HCT116 (cell line): Measurements from ENCODE around the gene SPR. TPM values are rescaled to one million over a fixed set of nuclear protein-coding genes. Genes with fewer than 3 reads are reported as not detected.

ENCODE experiments used
- ATAC-seq: fragments of 200-7000 bp; cut with Tn5 transposase; 2 replicates; pipeline ENCODE4 v1.9.1; 2020; ENCODE audit warnings: mild to moderate bottlenecking, moderate library complexity
- BruUV-seq: library from RNA; stranded (reverse); fragments of 400-500 nt; replicated peaks from 2 replicates; lab custom pipeline; 2021; lab: Mats Ljungman, UMichigan
- CTCF ChIA-PET: fragments of 300-600 bp; sonication (Branson Sonifier 250); formaldehyde crosslinking; loops from one replicate; lab custom pipeline; 2021; ENCODE audit warnings: antibody characterized with exemption; lab: Charles Lee
- POLR2A ChIA-PET: fragments of 300-600, 350-600 bp; sonication (Branson Sonifier 250); formaldehyde crosslinking; loops from one replicate; lab custom pipeline; 2021; ENCODE audit warnings: antibody characterized with exemption; lab: Charles Lee
- RAD21 ChIA-PET, 2 experiments: fragments of 300-600 bp; sonication (Branson Sonifier 250); formaldehyde crosslinking; loops; one replicate each; lab custom pipeline; 2023; ENCODE audit warnings: low total read pairs in 2 of 2; ENCODE audit not compliant: uncharacterized antibody in 2 of 2, unreplicated experiment in 2 of 2, low non-redundant PET in 1 of 2; lab: Charles Lee
- DNase-seq: peaks from one replicate; pipeline ENCODE4 v3.0.0-alpha.2; 2010; ENCODE audit warnings: low read depth, low spot score
- H2AFZ ChIP-seq: fragments of 200-600 bp; shearing (Covaris generic), sonication (generic); 2 replicates; pipeline ENCODE4 v1.6.1; 2017; ENCODE audit warnings: low read depth, mixed run types, mixed read lengths, antibody characterized with exemption, low read length; ENCODE audit not compliant: poor library complexity, severe bottlenecking
- H3K27ac ChIP-seq: 2 replicates; pipeline ENCODE4 v1.5.1; 2012; ENCODE audit warnings: low read depth, low read length
- H3K27me3 ChIP-seq: fragments of 200-600 bp; sonication (generic); 2 replicates; pipeline ENCODE4 v1.6.1; 2016; ENCODE audit warnings: mixed run types, low read length, mixed read lengths; ENCODE audit not compliant: insufficient read depth
- H3K36me3 ChIP-seq, 2 experiments: fragments of 200-500 bp in 1 of 2; fragments of 200-600 bp in 1 of 2; sonication (Bioruptor generic) in 1 of 2; sonication (generic) in 1 of 2; 2 replicates each; pipeline versions ENCODE4 v1.5.1 to v1.6.1; 2014 to 2016; ENCODE audit warnings: low read length in 2 of 2, inconsistent platforms in 1 of 2, mixed read lengths in 1 of 2, mixed run types in 1 of 2; ENCODE audit not compliant: insufficient read depth in 2 of 2, control insufficient read depth in 1 of 2
- H3K4me1 ChIP-seq, 2 experiments: fragments of 200-600 bp in 1 of 2; sonication (generic) in 1 of 2; 2 replicates each; pipeline versions ENCODE4 v1.5.1 to v1.6.1; 2012 to 2017; ENCODE audit warnings: low read length in 2 of 2, inconsistent platforms in 1 of 2, mild to moderate bottlenecking in 1 of 2, mixed read lengths in 1 of 2, mixed run types in 1 of 2, moderate library complexity in 1 of 2; ENCODE audit not compliant: insufficient read depth in 2 of 2, control insufficient read depth in 1 of 2
- H3K4me2 ChIP-seq: fragments of 200-600 bp; sonication (generic); 2 replicates; pipeline ENCODE4 v1.6.1; 2017; ENCODE audit warnings: mixed run types, low read length, mixed read lengths
- H3K4me3 ChIP-seq, 2 experiments: fragments of 200-600 bp in 1 of 2; sonication (generic) in 1 of 2; replicated peaks in 1 of 2; 2 replicates each; pipeline ENCODE4 v1.5.1; 2011 to 2016; ENCODE audit warnings: low read length in 2 of 2, control low read depth in 1 of 2, low read depth in 1 of 2, mild to moderate bottlenecking in 1 of 2, mixed read lengths in 1 of 2, mixed run types in 1 of 2
- H3K79me2 ChIP-seq: fragments of 200-600 bp; sonication (generic); 2 replicates; pipeline ENCODE4 v1.6.1; 2017; ENCODE audit warnings: mild to moderate bottlenecking, mixed run types, low read length, moderate library complexity, mixed read lengths; ENCODE audit not compliant: insufficient read depth
- H3K9ac ChIP-seq: fragments of 200-600 bp; sonication (generic); 2 replicates; pipeline ENCODE4 v1.6.1; 2016; ENCODE audit warnings: low read length, mixed read lengths
- H3K9me2 ChIP-seq: fragments of 200-600 bp; sonication (generic), shearing (Covaris generic); 2 replicates; pipeline ENCODE4 v1.6.1; 2017; ENCODE audit warnings: mixed run types, mild to moderate bottlenecking, moderate library complexity; ENCODE audit not compliant: insufficient read depth
- H3K9me3 ChIP-seq, 2 experiments: fragments of 200-500 bp in 1 of 2; fragments of 200-600 bp in 1 of 2; sonication (Bioruptor generic) in 1 of 2; sonication (generic) in 1 of 2; 2 replicates each; pipeline ENCODE4 v1.6.1; 2014 to 2017; ENCODE audit warnings: low read length in 2 of 2, mixed read lengths in 2 of 2, inconsistent platforms in 1 of 2, low read depth in 1 of 2, mild to moderate bottlenecking in 1 of 2, mixed run types in 1 of 2, moderate library complexity in 1 of 2; ENCODE audit not compliant: control insufficient read depth in 1 of 2, insufficient read depth in 1 of 2
- H4K20me1 ChIP-seq: fragments of 200-600 bp; sonication (generic), shearing (Covaris generic); 2 replicates; pipeline ENCODE4 v1.6.1; 2017; ENCODE audit warnings: mixed run types, mild to moderate bottlenecking, moderate library complexity; ENCODE audit not compliant: insufficient read depth
- CBX3 ChIP-seq: IDR thresholded peaks from 2 replicates; pipeline ENCODE4 v1.6.1; 2012; ENCODE audit warnings: low read depth
- CEBPB ChIP-seq: IDR thresholded peaks from 2 replicates; pipeline ENCODE4 v1.6.1; 2012; ENCODE audit warnings: low read depth
- CTCF ChIP-seq, 3 experiments: fragments of 200-600 bp in 1 of 3; sonication (generic) in 1 of 3; IDR thresholded peaks in 2 of 3; conservative IDR thresholded peaks in 1 of 3; 2 replicates each; pipeline ENCODE4 v1.5.1; 2012 to 2017; ENCODE audit warnings: low read depth in 2 of 3, low read length in 2 of 3, antibody characterized with exemption in 1 of 3, borderline replicate concordance in 1 of 3, control low read depth in 1 of 3, mild to moderate bottlenecking in 1 of 3, mixed read lengths in 1 of 3, mixed run types in 1 of 3, moderate library complexity in 1 of 3; ENCODE audit not compliant: insufficient read depth in 1 of 3
- EGR1 ChIP-seq: IDR thresholded peaks from 2 replicates; pipeline ENCODE4 v1.6.1; 2012; ENCODE audit warnings: low read depth
- ELF1 ChIP-seq: IDR thresholded peaks from 2 replicates; pipeline ENCODE4 v1.6.1; 2012; ENCODE audit warnings: low read depth, borderline replicate concordance
- EZH2 ChIP-seq: fragments of 200-600 bp; sonication (generic); IDR thresholded peaks from 2 replicates; pipeline ENCODE4 v1.6.1; 2017; ENCODE audit warnings: antibody characterized with exemption, mixed run types
- EZH2phosphoT487 ChIP-seq: fragments of 200-600 bp; IDR thresholded peaks from 2 replicates; pipeline ENCODE4 v1.6.1; 2018; ENCODE audit warnings: antibody characterized with exemption, borderline replicate concordance
- POLR2A ChIP-seq: IDR thresholded peaks from 2 replicates; pipeline ENCODE4 v1.7.0; 2011; ENCODE audit warnings: borderline replicate concordance; ENCODE audit not compliant: insufficient read depth, insufficient read length; ENCODE audit errors: extremely low read depth
- RAD21 ChIP-seq: IDR thresholded peaks from 2 replicates; pipeline ENCODE4 v1.6.1; 2012; ENCODE audit warnings: low read depth, mild to moderate bottlenecking
- SIN3A ChIP-seq: IDR thresholded peaks from 2 replicates; pipeline ENCODE4 v1.6.1; 2012; ENCODE audit warnings: low read depth
- SP1 ChIP-seq: IDR thresholded peaks from 2 replicates; pipeline ENCODE4 v1.6.1; 2012; ENCODE audit warnings: low read depth
- SRF ChIP-seq: IDR thresholded peaks from 2 replicates; pipeline ENCODE4 v1.6.1; 2012; ENCODE audit warnings: low read depth
- TCF7L2 ChIP-seq: IDR thresholded peaks from 2 replicates; pipeline ENCODE4 v1.7.0; 2011; ENCODE audit warnings: borderline replicate concordance, inconsistent platforms; ENCODE audit not compliant: insufficient read depth, insufficient read length; ENCODE audit errors: extremely low read depth
- YY1 ChIP-seq: IDR thresholded peaks from 2 replicates; pipeline ENCODE4 v1.6.1; 2011; ENCODE audit warnings: low read length, low read depth, moderate library complexity, mild to moderate bottlenecking; ENCODE audit not compliant: insufficient replicate concordance; ENCODE audit errors: extremely low read depth
- intact Hi-C: fragments of 100-400 bp; cut with micrococcal nuclease; formaldehyde crosslinking; loops from 2 replicates; pipeline ENCODE4 v1.10.0; 2022
- total RNA-seq: library from RNA; stranded (reverse); gene quantifications from one replicate; pipeline ENCODE4 v1.2.1, GENCODE V29; 2021; ENCODE audit not compliant: unreplicated experiment
- TF ChIP-seq, protein P1 (sequence below): IDR thresholded peaks from 2 replicates; pipeline ENCODE4 v1.6.1; 2012

SPR gene
- total RNA-seq, 1 experiment from 2014 or later, result 66.9 TPM

DNA sequence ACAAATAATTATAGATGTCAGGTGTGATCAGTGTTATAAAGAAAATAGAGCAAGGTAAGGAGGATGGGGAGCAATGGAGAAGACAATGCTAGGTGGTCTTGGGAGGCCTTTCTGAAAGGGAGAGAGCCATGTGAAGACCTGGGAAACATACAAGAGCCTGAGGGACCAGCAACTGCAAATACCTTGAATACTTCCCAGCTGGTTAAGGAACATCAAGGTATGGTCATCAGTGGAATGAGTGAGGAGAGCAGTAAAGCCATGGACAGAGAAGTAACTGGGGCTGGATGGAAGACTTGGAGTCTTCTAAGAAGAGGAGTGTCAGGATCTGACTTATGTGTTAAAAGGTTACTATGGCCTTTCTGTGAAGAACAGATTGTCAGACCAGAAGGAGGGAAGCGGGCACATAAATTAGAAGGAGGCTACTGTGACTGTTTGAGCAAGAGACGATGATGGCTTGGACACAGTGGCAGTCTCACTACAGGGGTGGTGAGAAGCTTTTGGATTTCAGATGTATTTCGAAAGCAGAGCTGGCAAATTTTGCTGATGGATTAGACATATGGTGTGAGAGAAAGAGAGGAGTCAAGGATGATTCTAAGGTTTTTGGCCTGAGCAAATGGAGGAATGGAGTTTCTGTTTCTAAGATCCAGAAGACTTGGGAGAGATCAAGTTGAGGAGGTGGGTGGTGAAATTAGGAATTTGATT is 38.6 kb upstream of the SPR start:
- POLR2A ChIA-PET, result no interaction called here

DNA sequence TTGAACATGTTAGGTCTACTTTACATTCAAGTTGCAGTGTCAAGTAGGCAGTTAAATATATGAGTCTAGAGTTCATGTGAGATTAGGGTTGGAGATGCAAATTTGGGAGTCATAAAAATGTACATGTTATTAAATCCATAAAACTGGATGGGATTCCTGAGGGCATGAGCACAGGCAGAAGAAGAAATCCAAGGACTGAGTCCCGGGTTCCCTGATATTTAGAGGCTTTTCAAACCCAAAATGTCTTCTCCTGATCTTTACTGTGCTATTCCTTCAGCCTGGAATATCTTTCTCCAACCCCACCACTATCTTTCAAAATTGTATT is 38.1 kb upstream of the SPR start:
- no peak for DNase-seq
- no peaks in the 10 kb centered on the region for H3K9me2 ChIP-seq
- no peak for ATAC-seq
- no peak overlapping the region for H3K4me3 ChIP-seq
- H3K4me1 ChIP-seq, result no peaks in the 10 kb centered on the region
- H2AFZ ChIP-seq, result no peak overlapping the region
- H3K9me3 ChIP-seq, result no peaks in the 10 kb centered on the region
- intact Hi-C loops, result no loop called here
- ChIA-PET CTCF (no interaction called here), POLR2A (no interaction called here), RAD21 (no interaction called here)
- no peaks in the 10 kb centered on the region for H3K36me3 ChIP-seq
- no peak overlapping the region for H3K4me2 ChIP-seq
- BruUV-seq, result no TSS peak
- no peaks in the 10 kb centered on the region for H3K79me2 ChIP-seq
- H3K9ac ChIP-seq, result no peak overlapping the region
- no peak overlapping the region for H3K27ac ChIP-seq
- H4K20me1 ChIP-seq, result no peaks in the 10 kb centered on the region
- no peak for TF ChIP-seq SIN3A
- no peak for TF ChIP-seq CTCF (IDR thresholded peaks at IDR 0.05 in 2 of 3, conservative IDR thresholded peaks at IDR 0.05 in 1 of 3; ENCODE audit: borderline replicate concordance in 1 of 3, insufficient read depth in 1 of 3, low read depth in 2 of 3, low read length in 2 of 3)
- no peak for TF ChIP-seq YY1
- TF ChIP-seq EZH2phosphoT487, result no peak
- TF ChIP-seq SP1, result no peak
- no peak for TF ChIP-seq ELF1
- TF ChIP-seq, protein P1, sequence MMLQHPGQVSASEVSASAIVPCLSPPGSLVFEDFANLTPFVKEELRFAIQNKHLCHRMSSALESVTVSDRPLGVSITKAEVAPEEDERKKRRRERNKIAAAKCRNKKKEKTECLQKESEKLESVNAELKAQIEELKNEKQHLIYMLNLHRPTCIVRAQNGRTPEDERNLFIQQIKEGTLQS, result no peak
- TF ChIP-seq EZH2, result no peak
- TF ChIP-seq POLR2A, result no peak
- no peak for TF ChIP-seq TCF7L2
- no peak for TF ChIP-seq SRF
- no peak for TF ChIP-seq CEBPB
- no peak for TF ChIP-seq EGR1
- TF ChIP-seq RAD21, result no peak
- no peaks in the 10 kb centered on the region; the same call in 1 of the 2 replicates for H3K27me3 ChIP-seq

More for the DNA sequence above, 38.6 kb upstream of the SPR start:
- Histone ChIP-seq H2AFZ (no peak overlapping the region), H3K27ac (no peak overlapping the region), H4K20me1 (no peaks in the 10 kb centered on the region), H3K9ac (no peak overlapping the region), H3K9me3 (no peaks in the 10 kb centered on the region), H3K27me3 (no peaks in the 10 kb centered on the region; the same call in 1 of the 2 replicates), H3K36me3 (no peaks in the 10 kb centered on the region), H3K79me2 (no peaks in the 10 kb centered on the region), H3K9me2 (no peaks in the 10 kb centered on the region), H3K4me3 (no peak overlapping the region)
- DNase-seq (no peak), ATAC-seq (no peak)
- CTCF ChIA-PET, result no interaction called here
- RAD21 ChIA-PET, result no interaction called here
- no TSS peak for BruUV-seq
- intact Hi-C loops, result no loop called here
- no peak for TF ChIP-seq SP1
- TF ChIP-seq CBX3, result no peak
- no peak for TF ChIP-seq CEBPB
- TF ChIP-seq EZH2, result no peak
- TF ChIP-seq, all 23 proteins: peak for 0
- Histone ChIP-seq H3K4me1 (no peaks in the 10 kb centered on the region), H3K4me2 (no peak overlapping the region)
